HepG2 (cell line): ENCODE results near the gene CLNS1A. TPM values are rescaled to one million over a fixed set of nuclear protein-coding genes. Genes with fewer than 3 reads are reported as not detected.

Experiments
- DMAP1 ChIP-seq: IDR thresholded peaks from 2 replicates; pipeline ENCODE4 v1.6.1; 2016
- ETV6 ChIP-seq: sonication (generic); formaldehyde crosslinking; conservative IDR thresholded peaks from 2 replicates; pipeline ENCODE4 v1.4.0; 2020; ENCODE audit warnings: missing genetic modification reagents
- FOXJ3 ChIP-seq: sonication (generic); formaldehyde crosslinking; IDR thresholded peaks from 2 replicates; pipeline ENCODE4 v1.4.0; 2020; ENCODE audit warnings: missing genetic modification reagents, mild to moderate bottlenecking, borderline replicate concordance
- GTF2F1 ChIP-seq: fragments of 150-350 bp; IDR thresholded peaks from 2 replicates; pipeline ENCODE4 v1.6.1; 2014; ENCODE audit warnings: low read length
- IRF9 ChIP-seq: sonication (generic); formaldehyde crosslinking; IDR thresholded peaks from 2 replicates; pipeline ENCODE4 v1.8.0; 2022; ENCODE audit warnings: missing genetic modification reagents, mild to moderate bottlenecking, borderline replicate concordance
- KDM5B ChIP-seq: sonication (generic); formaldehyde crosslinking; IDR thresholded peaks from 2 replicates; pipeline ENCODE4 v1.4.0; 2020; ENCODE audit warnings: missing genetic modification reagents, mild to moderate bottlenecking, borderline replicate concordance
- MYC ChIP-seq: sonication (generic); formaldehyde crosslinking; IDR thresholded peaks from 2 replicates; pipeline ENCODE4 v1.9.0; 2021; ENCODE audit warnings: missing genetic modification reagents, borderline replicate concordance
- PPARG ChIP-seq: conservative IDR thresholded peaks from 2 replicates; pipeline ENCODE4 v1.6.1; 2016; ENCODE audit warnings: missing biosample characterization, missing genetic modification reagents
- PRDM4 ChIP-seq: sonication (generic); formaldehyde crosslinking; IDR thresholded peaks from 2 replicates; pipeline ENCODE4 v1.9.0; 2021; ENCODE audit warnings: missing genetic modification reagents, borderline replicate concordance
- RAD21 ChIP-seq: fragments of 450-650 bp; formaldehyde crosslinking; IDR thresholded peaks from 2 replicates; pipeline ENCODE4 v1.5.0; 2020; ENCODE audit warnings: mild to moderate bottlenecking
- SNAI1 ChIP-seq: sonication (generic); formaldehyde crosslinking; IDR thresholded peaks from 2 replicates; pipeline ENCODE4 v1.5.0; 2020; ENCODE audit warnings: mild to moderate bottlenecking, missing genetic modification reagents, borderline replicate concordance
- THYN1 ChIP-seq: sonication (generic); formaldehyde crosslinking; IDR thresholded peaks from 2 replicates; pipeline ENCODE4 v1.8.1; 2023; ENCODE audit warnings: low read depth, mild to moderate bottlenecking, moderate library complexity, missing genetic modification reagents, borderline replicate concordance
- ZBTB1 ChIP-seq: sonication (generic); formaldehyde crosslinking; IDR thresholded peaks from 2 replicates; pipeline ENCODE4 v1.4.0; 2020; ENCODE audit warnings: missing genetic modification reagents, borderline replicate concordance
- ZNF331 ChIP-seq: sonication (generic); formaldehyde crosslinking; IDR thresholded peaks from 2 replicates; pipeline ENCODE4 v1.4.0; 2020; ENCODE audit warnings: missing genetic modification reagents
- ZNF746 ChIP-seq: sonication (generic); formaldehyde crosslinking; IDR thresholded peaks from 2 replicates; pipeline ENCODE4 v1.8.0; 2022; ENCODE audit warnings: mild to moderate bottlenecking, missing genetic modification reagents
- polyA plus RNA-seq, 8 experiments: library from polyadenylated mRNA; depleted of rRNA in 3 of 8; stranded (reverse) in 7 of 8; unstranded in 1 of 8; fragments of >200 nt; fragmentation: Illumina TruSeq in 4 of 8; extraction: Trizol in 4 of 8; gene quantifications; 2 replicates each; pipeline versions ENCODE4 v1.2.1 to v1.2.3, GENCODE V29; 2011 to 2016; ENCODE audit warnings: low read depth in 4 of 8, missing spikeins in 1 of 8, mixed read lengths in 1 of 8; ENCODE audit not compliant: insufficient read depth in 1 of 8
- total RNA-seq, 5 experiments: library from RNA; depleted of rRNA; stranded (reverse); fragments of >200 nt; fragmentation: Illumina TruSeq; extraction: Trizol; gene quantifications; 2 replicates each; pipeline ENCODE4 v1.2.3, GENCODE V29; 2016; ENCODE audit warnings: low read depth in 1 of 5
- TF ChIP-seq, protein P1 (sequence below), 2 experiments: sonication (generic) in 1 of 2; formaldehyde crosslinking in 1 of 2; IDR thresholded peaks; 2 replicates each; pipeline versions ENCODE4 v1.4.0 to v1.6.1; 2016 to 2020; ENCODE audit warnings: borderline replicate concordance in 1 of 2, low read depth in 1 of 2, mild to moderate bottlenecking in 1 of 2, missing genetic modification reagents in 1 of 2
- TF ChIP-seq, protein P2 (sequence below): sonication (generic); formaldehyde crosslinking; IDR thresholded peaks from 2 replicates; pipeline ENCODE4 v1.9.0; 2021; ENCODE audit warnings: missing genetic modification reagents, mild to moderate bottlenecking, borderline replicate concordance

The CLNS1A gene
- total and polyA plus RNA-seq, 2 of the 13 experiments (the other 11 are each of a cell fraction or from before 2014, with no cell fraction given): 158 to 219 TPM

GRCh38 chr11:77589521-77590193, 47.9 kb downstream of the CLNS1A start, which contains the start of gene AQP11 (continued):
- TF ChIP-seq, protein P1, sequence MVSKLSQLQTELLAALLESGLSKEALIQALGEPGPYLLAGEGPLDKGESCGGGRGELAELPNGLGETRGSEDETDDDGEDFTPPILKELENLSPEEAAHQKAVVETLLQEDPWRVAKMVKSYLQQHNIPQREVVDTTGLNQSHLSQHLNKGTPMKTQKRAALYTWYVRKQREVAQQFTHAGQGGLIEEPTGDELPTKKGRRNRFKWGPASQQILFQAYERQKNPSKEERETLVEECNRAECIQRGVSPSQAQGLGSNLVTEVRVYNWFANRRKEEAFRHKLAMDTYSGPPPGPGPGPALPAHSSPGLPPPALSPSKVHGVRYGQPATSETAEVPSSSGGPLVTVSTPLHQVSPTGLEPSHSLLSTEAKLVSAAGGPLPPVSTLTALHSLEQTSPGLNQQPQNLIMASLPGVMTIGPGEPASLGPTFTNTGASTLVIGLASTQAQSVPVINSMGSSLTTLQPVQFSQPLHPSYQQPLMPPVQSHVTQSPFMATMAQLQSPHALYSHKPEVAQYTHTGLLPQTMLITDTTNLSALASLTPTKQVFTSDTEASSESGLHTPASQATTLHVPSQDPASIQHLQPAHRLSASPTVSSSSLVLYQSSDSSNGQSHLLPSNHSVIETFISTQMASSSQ (IDR thresholded peaks at IDR 0.05; ENCODE audit: low read depth): no peak
- TF ChIP-seq, protein P1 (CRISPR knock-in tag; IDR thresholded peaks at IDR 0.05; ENCODE audit: borderline replicate concordance): peak; percentile 74
- TF ChIP-seq RAD21 (CRISPR knock-in tag) (peak; percentile 37; the same call in 1 of the 2 replicates), FOXJ3 (CRISPR knock-in tag) (peak; percentile 29; the same call in 1 of the 2 replicates), KDM5B (CRISPR knock-in tag) (peak; percentile 87), ZNF746 (CRISPR knock-in tag) (peak; percentile 80; the same call in 1 of the 2 replicates), THYN1 (no peak), SNAI1 (peak; percentile 93), PRDM4 (CRISPR knock-in tag) (no peak), MYC (CRISPR knock-in tag) (peak; percentile 70), PPARG (CRISPR knock-in tag) (no peak; the same call in 1 of the 2 replicates), DMAP1 (CRISPR knock-in tag) (peak; percentile 74), ZBTB1 (CRISPR knock-in tag) (no peak), IRF9 (CRISPR knock-in tag) (peak; percentile 13; the same call in 1 of the 2 replicates), GTF2F1 (no peak), ZNF331 (peak; percentile 64; the same call in 1 of the 2 replicates), ETV6 (CRISPR knock-in tag) (peak; percentile 72; the same call in 1 of the 2 replicates)
- TF ChIP-seq, protein P2, sequence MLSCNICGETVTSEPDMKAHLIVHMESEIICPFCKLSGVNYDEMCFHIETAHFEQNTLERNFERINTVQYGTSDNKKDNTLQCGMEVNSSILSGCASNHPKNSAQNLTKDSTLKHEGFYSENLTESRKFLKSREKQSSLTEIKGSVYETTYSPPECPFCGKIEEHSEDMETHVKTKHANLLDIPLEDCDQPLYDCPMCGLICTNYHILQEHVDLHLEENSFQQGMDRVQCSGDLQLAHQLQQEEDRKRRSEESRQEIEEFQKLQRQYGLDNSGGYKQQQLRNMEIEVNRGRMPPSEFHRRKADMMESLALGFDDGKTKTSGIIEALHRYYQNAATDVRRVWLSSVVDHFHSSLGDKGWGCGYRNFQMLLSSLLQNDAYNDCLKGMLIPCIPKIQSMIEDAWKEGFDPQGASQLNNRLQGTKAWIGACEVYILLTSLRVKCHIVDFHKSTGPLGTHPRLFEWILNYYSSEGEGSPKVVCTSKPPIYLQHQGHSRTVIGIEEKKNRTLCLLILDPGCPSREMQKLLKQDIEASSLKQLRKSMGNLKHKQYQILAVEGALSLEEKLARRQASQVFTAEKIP (CRISPR knock-in tag): no peak
